Epidermal melanocyte (primary cell): ENCODE results near the gene DPEP2NB.
"Not testable (repeated sequence)": the region's sequence is repeated elsewhere in the genome, so short reads cannot be mapped to it uniquely, and the experiment has no call there.

Experiments used
- DNase-seq: peaks from one replicate; pipeline ENCODE4 v3.0.0; 2011; ENCODE audit warnings: low spot score; ENCODE audit not compliant: insufficient read length

The DPEP2NB gene

GRCh38 chr16:67982011-67982696 is 33.6 kb downstream of the DPEP2NB start:
- DNase-seq = no peak

DNA sequence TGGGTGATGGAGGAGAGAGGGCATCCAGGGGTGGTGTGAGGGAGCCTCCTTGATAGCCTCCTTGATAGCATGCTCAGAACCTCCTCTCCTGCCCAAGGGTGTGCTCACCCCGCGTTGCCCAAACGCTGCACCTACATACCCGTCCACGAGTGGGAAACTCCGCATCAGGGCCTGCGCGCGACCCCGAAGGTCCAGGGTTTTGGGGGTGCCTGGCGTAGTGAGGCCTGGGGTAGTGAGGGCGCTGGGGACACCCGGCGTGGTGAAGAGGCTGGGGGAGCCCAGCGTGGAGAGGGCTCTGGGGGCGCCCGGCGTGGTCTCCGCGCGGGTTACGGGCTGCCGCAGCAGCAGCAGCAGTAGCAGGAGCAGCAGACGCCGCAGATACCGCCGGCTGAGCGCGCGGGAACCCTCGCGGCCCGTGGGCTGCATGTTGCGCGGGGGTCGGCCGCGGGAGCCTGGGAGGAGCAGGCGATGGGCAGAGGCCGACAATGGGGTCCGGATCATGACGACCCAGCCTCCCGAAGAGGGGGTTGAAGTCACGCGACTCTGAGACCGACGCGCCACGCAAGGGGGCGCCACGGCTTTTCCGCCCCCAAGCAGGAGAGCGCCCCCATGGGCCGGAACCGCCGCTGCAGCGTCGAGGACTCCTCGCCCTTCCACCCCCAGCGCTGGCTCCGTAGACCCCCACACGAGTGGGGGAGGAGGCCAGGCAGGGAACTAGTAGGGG is 35.6 kb downstream of the DPEP2NB start, which contains the start of gene DPEP3:
TSS of gene DPEP3 (minus strand) at position 545 of the 724 bp plus-strand sequence. CDS start at position 426, 119 bp downstream.
- DNase-seq = no peak

GRCh38 chr16:67977469-67978227 is 38.1 kb downstream of the DPEP2NB start:
- no peak for DNase-seq

DNA sequence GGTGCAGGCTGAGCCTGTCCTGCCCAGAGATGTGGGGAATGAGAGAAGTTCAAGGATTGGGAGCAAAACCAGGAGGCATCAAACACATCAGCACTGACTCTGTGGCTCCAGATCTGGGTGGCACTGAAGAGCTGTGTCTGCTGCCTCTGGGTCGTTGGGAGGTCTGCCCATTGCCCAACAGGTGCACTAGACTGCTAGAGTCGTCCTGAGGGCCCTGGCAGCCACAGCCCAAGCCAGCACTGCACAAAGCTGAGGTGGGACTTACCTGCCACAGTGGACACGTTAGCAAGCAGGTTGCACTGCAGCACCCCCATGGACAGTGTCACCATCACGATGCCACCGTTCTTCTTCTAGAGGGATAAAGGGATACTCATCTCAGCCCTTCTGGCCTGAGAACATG is 38.7 kb downstream of the DPEP2NB start:
- no peak for DNase-seq

DNA sequence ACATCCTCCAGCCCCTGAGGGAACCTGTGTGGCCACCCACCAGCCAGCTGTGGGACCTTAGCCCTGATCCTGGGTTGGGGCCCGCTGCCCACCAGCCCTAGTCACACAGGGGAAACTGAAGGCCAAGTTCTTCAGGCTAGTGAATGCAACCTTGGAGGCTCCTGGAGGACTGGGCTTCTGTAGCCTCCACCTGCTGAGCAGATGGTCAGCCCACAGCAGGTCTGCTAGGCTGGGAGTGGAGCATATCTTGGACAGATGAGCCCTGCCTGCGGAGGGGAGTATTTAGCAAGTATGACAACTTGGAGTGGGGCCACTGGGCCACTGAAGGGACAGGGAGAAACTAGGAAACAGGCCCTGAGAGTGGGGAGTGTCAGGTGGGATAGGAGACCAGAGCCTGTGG is 39.5 kb downstream of the DPEP2NB start:
- DNase-seq = no peak

DNA sequence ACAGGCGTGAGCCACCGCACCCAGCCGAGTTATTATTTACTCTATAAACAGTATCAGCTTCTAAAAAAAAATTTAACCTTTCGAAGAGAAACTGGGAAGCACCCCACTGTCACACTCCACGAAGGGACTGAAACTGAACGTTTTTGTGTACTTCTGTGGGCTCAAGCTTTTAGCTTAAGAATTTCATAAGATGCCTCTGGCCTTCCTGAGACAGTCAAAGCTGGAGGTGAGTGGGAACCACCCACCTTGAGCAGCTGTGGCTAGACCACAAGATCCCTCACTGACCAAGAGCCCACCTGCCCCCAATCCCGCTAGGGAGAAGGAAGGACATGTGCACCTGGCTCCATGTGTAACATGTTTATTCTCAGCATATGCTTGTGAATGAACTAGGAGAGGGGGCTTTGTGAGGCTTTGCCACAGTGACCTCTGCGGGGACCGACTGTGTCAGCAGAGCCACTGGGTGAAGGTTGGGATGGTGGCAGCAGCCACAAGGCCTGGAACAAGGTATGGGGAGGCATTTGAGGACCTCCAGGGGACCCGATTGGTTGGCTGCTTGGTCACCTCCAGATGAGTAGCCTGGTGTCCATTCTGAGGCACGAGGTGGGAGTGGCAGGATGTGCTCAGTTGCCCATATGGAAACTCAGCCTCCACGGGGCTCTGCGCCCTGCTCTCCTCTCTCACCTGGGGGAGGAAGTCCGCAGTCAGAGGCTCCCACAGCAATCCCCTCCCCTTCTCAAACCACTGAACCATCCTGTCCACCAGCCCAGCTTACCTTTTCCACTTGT is 40.2 kb downstream of the DPEP2NB start:
- no peak for DNase-seq

DNA sequence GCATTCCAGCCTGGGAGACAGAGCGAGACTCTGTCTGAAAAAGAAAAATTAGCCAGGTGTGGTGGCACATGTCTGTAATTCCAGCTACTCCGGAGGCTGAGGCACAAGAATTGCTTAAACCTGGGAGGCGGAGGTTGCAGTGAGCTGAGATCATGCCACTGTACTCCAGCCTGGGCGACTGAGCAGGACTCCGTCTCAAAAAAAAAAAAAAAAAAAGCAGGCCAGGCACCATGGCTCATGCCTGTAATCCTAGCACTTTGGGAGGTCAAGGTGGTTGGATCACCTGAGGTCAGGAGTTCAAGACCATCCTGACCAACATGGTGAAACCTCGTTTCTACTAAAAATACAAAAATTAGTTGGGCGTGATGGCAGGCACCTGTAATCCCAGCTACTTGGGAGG is 43.4 kb downstream of the DPEP2NB start:
- DNase-seq = not testable (repeated sequence)

GRCh38 chr16:67971111-67971510 is 44.6 kb downstream of the DPEP2NB start:
- DNase-seq = no peak

DNA sequence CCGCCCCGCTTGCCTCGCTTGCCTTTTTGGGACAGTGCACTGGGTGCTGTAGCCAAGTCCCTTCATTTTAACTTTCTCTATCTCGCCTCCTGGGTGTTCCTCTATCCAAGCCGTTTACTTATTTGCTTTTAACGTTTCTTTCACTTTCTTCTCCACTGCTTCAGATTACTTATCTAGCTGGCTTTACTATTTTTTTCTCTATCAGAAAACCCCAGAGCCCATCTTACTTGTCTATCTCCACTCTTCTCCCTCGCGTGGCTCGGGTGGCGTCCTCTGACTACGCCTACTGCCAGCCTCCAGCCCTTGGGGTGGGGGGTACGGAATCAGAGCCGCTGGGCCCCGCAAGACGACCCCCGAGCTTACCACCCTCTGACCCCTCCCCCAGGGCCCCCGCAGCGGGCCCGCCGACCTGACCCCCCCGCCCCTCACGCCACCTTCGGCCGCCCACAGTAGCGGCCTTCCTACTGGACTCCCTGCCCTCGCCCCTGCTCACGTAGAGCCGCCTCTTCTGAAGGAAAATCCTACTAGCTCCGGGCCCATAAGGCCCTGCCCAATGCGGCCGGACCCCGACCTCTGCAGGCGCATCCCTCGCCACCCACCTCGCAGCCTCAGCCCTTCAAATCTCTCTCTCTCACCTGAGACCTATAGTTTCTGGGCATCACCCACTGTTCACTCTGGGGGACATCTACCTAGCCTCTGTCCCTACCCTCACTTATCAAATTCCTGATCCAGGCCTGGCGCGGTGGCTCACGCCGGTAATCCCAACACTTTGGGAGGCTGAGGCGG is 46.3 kb downstream of the DPEP2NB start:
- no peak for DNase-seq

- DNase-seq = peak; percentile 96
Observed at GRCh38 chr16:67968400-67969253, 47.1 kb downstream of the DPEP2NB start, which contains the start of gene SLC12A4. Gene SLC12A4, minus strand, starts transcription at chr16:67968637. Its CDS starts 84 bp downstream, at chr16:67968553.

GRCh38 chr16:67967958-67968399 is 47.7 kb downstream of the DPEP2NB start:
- DNase-seq = no peak

DNA sequence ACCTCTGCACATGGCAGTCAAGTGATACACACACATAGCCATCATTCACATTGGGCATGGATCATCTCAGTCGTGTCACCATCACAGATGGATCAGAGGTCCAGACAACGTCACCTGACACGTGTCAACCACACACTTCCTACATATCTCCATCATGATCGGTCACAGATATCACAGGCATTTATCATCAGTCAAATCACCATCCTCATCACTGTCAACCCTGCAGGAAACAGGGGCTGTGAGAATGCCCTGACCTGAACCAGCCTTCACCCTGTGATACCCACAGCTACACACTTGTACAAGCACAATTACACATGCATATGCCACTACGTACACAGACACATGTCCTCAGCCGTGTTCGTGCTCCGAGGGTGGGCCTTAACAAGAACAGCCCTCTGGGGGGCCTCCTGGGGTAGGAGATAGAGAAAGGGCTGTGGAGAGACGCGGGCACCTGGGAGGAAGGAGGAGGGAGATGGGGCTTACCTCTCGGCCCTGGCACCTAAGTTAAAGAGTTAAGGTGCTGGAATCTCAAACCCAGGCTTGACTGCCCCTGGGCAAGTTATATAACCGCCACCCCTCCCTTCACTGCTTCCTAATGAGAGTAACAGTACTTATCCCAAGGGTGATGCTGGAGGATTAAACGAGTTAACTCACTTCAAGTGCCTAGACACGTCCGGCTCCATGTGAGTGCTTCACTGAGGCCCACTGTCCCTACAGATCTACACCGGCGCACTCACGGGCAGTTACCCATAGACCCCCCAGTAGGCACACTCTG is 48.3 kb downstream of the DPEP2NB start:
- no peak for DNase-seq

DNA sequence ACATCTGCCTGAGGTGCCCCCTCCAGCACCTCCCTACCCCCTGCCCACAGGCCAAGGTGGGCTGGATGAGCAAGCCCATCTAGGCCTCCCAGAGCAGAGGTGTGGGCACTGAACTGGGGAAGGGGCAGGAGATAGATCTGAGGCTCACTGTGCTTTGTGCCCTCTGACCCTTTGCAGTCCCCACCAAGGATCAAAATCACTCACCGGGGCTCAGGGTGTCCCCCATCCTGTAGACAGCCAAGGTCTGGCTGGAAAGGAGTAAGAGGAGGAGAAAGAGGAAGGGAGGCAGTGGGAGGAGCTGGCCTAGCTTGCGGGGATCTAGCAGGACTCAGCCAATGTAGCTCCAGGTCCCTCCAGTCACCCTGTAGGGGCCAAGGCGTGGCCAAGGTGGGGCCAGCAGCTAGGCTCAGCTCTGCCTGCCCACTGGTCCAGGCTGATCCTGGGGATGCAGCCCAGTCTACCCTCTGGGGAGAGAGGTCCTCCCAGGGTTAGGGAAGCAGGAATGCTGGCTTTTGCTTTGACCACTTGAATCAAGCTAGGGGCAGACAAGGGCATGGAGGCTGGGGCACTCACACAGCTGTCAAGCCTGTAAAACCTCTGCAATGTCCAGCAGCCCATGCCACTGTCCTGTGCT is 49.0 kb downstream of the DPEP2NB start:
- no peak for DNase-seq

DNA sequence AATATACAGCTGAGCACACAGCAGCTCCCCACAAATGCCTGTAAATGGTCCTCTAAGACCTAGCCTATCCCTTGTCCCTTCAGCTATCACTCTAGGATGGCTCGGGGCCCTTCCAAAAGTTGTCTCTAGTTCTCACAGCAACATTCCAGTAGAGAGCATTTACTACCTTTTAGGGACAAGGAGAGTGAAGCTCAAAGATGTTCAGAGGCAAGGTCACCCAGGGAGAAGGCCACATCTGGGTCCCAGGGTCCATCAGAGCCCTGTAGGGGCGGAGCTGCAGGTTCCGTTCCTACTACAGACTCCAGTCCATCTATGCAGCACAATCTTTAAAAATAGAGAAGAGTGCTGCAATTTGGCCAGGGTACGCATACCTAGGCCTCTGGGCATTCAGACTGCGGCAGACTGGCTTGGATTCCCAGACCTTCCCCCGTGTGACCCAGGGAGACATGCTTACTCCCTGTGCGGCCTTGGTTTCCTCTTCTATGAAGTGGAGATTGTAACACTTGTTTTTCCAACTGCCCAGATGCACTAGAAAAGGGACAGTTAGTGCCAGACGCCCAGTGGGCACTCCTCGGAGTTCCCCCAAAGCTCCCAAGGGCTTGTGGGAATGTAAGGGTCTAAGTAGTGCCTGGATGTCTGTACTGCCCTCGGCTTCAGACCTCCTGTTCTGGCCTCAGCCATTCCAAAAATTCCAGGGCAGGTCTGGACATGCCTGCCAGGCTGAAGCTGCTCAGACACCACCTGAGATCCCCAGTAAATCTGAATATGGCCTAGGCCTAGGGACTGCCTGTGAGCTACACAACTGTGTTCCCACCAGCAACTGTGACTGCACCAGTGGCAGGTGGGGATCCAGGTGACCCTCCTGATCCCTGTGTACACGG is 49.8 kb downstream of the DPEP2NB start:
- no peak for DNase-seq

- no peak for DNase-seq
Observed at GRCh38 chr16:67964477-67965131, 51.1 kb downstream of the DPEP2NB start.

GRCh38 chr16:67963662-67964321 is 51.9 kb downstream of the DPEP2NB start:
- DNase-seq = no peak
